ENCODE results near the gene SNAI1.
A peak's percentile ranks its signal among the peaks of the same experiment; 100 is the strongest.

The SNAI1 gene

GRCh38 chr20:49982346-49983122 is at the start of gene SNAI1:
Gene SNAI1 (plus strand): TSS chr20:49982980. CDS start chr20:49983060, 80 bp downstream.
- peak; percentile 72 for TF ChIP-seq CTCF (IDR thresholded peaks at IDR 0.05)

GRCh38 chr20:49935746-49936152 is 47.0 kb upstream of the SNAI1 start:
- no peak for TF ChIP-seq CTCF (IDR thresholded peaks at IDR 0.05)

- TF ChIP-seq CTCF (IDR thresholded peaks at IDR 0.05): no peak
Measured at GRCh38 chr20:49936153-49937026, 46.4 kb upstream of the SNAI1 start, which contains the start of gene RNF114. Gene RNF114 (plus strand): TSS chr20:49936397. CDS start chr20:49936413, 16 bp downstream.

GRCh38 chr20:49937027-49937929 is 45.5 kb upstream of the SNAI1 start:
- TF ChIP-seq CTCF (IDR thresholded peaks at IDR 0.05): no peak

- no peak for TF ChIP-seq CTCF (IDR thresholded peaks at IDR 0.05)
Measured at GRCh38 chr20:49938173-49939163, 44.3 kb upstream of the SNAI1 start.

GRCh38 chr20:49941456-49941855 is 41.3 kb upstream of the SNAI1 start:
- no peak for TF ChIP-seq CTCF (IDR thresholded peaks at IDR 0.05)
